HCT116 (cell line): ENCODE measurements around the gene MALSU1.

ENCODE experiments used
- CEBPB ChIP-seq: IDR thresholded peaks from 2 replicates; pipeline ENCODE4 v1.6.1; 2012; ENCODE audit warnings: low read depth
- EZH2 ChIP-seq: fragments of 200-600 bp; sonication (generic); IDR thresholded peaks from 2 replicates; pipeline ENCODE4 v1.6.1; 2017; ENCODE audit warnings: antibody characterized with exemption, mixed run types
- FOSL1 ChIP-seq: IDR thresholded peaks from 2 replicates; pipeline ENCODE4 v1.6.1; 2012; ENCODE audit warnings: low read depth
- POLR2A ChIP-seq: IDR thresholded peaks from 2 replicates; pipeline ENCODE4 v1.7.0; 2011; ENCODE audit warnings: borderline replicate concordance; ENCODE audit not compliant: insufficient read depth, insufficient read length; ENCODE audit errors: extremely low read depth
- POLR2AphosphoS5 ChIP-seq: IDR thresholded peaks from 2 replicates; pipeline ENCODE4 v1.6.1; 2011; ENCODE audit warnings: mild to moderate bottlenecking, low read depth, low read length, moderate library complexity
- SIN3A ChIP-seq: IDR thresholded peaks from 2 replicates; pipeline ENCODE4 v1.6.1; 2012; ENCODE audit warnings: low read depth
- SP1 ChIP-seq: IDR thresholded peaks from 2 replicates; pipeline ENCODE4 v1.6.1; 2012; ENCODE audit warnings: low read depth
- ZNF274 ChIP-seq: fragments of 200-500 bp; sonication (Bioruptor generic); IDR thresholded peaks from 2 replicates; pipeline ENCODE4 v1.6.1; 2014; ENCODE audit warnings: mild to moderate bottlenecking, low read depth, low read length, inconsistent platforms
- TF ChIP-seq, protein P1 (sequence below): IDR thresholded peaks from 2 replicates; pipeline ENCODE4 v1.6.1; 2012
- TF ChIP-seq, protein P2 (sequence below), 3 experiments: fragments of 200-600 bp in 1 of 3; sonication (generic) in 1 of 3; IDR thresholded peaks in 2 of 3; conservative IDR thresholded peaks in 1 of 3; 2 replicates each; pipeline ENCODE4 v1.5.1; 2012 to 2017; ENCODE audit warnings: low read depth in 2 of 3, low read length in 2 of 3, antibody characterized with exemption in 1 of 3, borderline replicate concordance in 1 of 3, control low read depth in 1 of 3, mild to moderate bottlenecking in 1 of 3, mixed read lengths in 1 of 3, mixed run types in 1 of 3, moderate library complexity in 1 of 3; ENCODE audit not compliant: insufficient read depth in 1 of 3
- TF ChIP-seq, protein P3 (sequence below): IDR thresholded peaks from 2 replicates; pipeline ENCODE4 v1.6.1; 2011; ENCODE audit warnings: mild to moderate bottlenecking, low read length, moderate library complexity; ENCODE audit not compliant: insufficient replicate concordance; ENCODE audit errors: extremely low read depth

GRCh38 chr7:23249486-23249885, 49.7 kb upstream of the MALSU1 start:
- TF ChIP-seq, protein P1, sequence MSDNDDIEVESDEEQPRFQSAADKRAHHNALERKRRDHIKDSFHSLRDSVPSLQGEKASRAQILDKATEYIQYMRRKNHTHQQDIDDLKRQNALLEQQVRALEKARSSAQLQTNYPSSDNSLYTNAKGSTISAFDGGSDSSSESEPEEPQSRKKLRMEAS: no peak
- TF ChIP-seq, protein P2, sequence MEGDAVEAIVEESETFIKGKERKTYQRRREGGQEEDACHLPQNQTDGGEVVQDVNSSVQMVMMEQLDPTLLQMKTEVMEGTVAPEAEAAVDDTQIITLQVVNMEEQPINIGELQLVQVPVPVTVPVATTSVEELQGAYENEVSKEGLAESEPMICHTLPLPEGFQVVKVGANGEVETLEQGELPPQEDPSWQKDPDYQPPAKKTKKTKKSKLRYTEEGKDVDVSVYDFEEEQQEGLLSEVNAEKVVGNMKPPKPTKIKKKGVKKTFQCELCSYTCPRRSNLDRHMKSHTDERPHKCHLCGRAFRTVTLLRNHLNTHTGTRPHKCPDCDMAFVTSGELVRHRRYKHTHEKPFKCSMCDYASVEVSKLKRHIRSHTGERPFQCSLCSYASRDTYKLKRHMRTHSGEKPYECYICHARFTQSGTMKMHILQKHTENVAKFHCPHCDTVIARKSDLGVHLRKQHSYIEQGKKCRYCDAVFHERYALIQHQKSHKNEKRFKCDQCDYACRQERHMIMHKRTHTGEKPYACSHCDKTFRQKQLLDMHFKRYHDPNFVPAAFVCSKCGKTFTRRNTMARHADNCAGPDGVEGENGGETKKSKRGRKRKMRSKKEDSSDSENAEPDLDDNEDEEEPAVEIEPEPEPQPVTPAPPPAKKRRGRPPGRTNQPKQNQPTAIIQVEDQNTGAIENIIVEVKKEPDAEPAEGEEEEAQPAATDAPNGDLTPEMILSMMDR (IDR thresholded peaks at IDR 0.05 in 2 of 3, conservative IDR thresholded peaks at IDR 0.05 in 1 of 3; ENCODE audit: borderline replicate concordance in 1 of 3, insufficient read depth in 1 of 3, low read depth in 2 of 3, low read length in 2 of 3): no peak
- no peak for TF ChIP-seq EZH2
- TF ChIP-seq CEBPB: no peak
- TF ChIP-seq POLR2A: no peak
- TF ChIP-seq, protein P3, sequence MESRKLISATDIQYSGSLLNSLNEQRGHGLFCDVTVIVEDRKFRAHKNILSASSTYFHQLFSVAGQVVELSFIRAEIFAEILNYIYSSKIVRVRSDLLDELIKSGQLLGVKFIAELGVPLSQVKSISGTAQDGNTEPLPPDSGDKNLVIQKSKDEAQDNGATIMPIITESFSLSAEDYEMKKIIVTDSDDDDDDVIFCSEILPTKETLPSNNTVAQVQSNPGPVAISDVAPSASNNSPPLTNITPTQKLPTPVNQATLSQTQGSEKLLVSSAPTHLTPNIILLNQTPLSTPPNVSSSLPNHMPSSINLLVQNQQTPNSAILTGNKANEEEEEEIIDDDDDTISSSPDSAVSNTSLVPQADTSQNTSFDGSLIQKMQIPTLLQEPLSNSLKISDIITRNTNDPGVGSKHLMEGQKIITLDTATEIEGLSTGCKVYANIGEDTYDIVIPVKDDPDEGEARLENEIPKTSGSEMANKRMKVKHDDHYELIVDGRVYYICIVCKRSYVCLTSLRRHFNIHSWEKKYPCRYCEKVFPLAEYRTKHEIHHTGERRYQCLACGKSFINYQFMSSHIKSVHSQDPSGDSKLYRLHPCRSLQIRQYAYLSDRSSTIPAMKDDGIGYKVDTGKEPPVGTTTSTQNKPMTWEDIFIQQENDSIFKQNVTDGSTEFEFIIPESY: no peak
- TF ChIP-seq SIN3A: no peak
- TF ChIP-seq POLR2AphosphoS5: no peak
- no peak for TF ChIP-seq FOSL1
- TF ChIP-seq SP1: no peak
- no peak for TF ChIP-seq ZNF274
